Cardiac fibroblast (primary cell): Measurements from ENCODE around the gene SULF2.

Experiments used
- DNase-seq, 2 donors: peaks; one replicate each; pipeline versions ENCODE4 v3.0.0 to v3.0.0-alpha.2; 2010; ENCODE audit warnings: low read depth in 2 of 2
- H3K4me3 ChIP-seq, 2 donors: replicated peaks in 1 of 2; 1 replicate in 1 of 2; 2 replicates in 1 of 2; pipeline ENCODE4 v1.5.1; 2011; ENCODE audit warnings: low read depth in 2 of 2, low read length in 2 of 2, mild to moderate bottlenecking in 2 of 2, moderate library complexity in 1 of 2
- TF ChIP-seq, protein P1 (sequence below): IDR thresholded peaks from one replicate; pipeline ENCODE4 v1.5.1; 2011; ENCODE audit warnings: low read depth, mild to moderate bottlenecking, low read length, inconsistent platforms

Gene SULF2

DNA sequence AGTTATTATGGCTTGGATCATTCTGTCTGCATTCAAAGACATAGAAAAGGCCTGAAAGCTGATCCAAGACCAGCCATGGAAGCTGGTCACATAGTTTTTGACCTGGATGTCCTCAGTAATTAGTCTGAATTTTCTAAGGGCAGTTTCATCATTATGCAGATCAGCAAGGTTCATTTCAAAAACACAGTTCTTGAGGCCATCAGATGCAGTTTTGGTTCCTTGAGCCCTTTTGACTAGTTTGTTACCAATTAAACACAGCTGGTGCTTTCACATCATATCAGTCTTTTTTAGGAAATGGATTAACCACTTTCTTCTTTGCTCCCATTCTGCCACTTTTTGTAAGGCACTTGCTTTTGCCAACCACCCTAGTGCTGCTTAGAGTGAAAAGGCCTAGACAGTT is 154.2 kb downstream of the SULF2 start:
- no peak for DNase-seq
- H3K4me3 ChIP-seq = no peak overlapping the region
- TF ChIP-seq, protein P1, sequence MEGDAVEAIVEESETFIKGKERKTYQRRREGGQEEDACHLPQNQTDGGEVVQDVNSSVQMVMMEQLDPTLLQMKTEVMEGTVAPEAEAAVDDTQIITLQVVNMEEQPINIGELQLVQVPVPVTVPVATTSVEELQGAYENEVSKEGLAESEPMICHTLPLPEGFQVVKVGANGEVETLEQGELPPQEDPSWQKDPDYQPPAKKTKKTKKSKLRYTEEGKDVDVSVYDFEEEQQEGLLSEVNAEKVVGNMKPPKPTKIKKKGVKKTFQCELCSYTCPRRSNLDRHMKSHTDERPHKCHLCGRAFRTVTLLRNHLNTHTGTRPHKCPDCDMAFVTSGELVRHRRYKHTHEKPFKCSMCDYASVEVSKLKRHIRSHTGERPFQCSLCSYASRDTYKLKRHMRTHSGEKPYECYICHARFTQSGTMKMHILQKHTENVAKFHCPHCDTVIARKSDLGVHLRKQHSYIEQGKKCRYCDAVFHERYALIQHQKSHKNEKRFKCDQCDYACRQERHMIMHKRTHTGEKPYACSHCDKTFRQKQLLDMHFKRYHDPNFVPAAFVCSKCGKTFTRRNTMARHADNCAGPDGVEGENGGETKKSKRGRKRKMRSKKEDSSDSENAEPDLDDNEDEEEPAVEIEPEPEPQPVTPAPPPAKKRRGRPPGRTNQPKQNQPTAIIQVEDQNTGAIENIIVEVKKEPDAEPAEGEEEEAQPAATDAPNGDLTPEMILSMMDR = no peak

DNA sequence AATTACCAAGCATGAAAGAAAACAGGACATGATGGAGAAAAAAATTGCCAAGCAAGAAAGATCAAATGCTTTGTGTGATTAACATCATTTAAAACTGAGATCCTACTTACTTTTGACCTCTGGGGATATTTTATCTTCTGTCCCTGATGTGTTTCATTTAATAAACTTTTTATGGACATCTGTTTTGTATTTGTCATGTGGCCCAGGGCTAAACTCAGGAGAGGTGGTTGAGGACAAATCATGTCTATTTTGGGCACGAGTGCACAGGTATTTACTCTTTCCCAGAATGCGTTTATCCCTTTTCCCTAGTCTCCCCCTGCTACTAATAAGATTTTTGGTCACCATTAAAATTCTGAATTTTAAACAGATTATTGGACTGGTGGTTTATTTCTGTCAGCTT is 155.4 kb downstream of the SULF2 start:
- no peak for DNase-seq

DNA sequence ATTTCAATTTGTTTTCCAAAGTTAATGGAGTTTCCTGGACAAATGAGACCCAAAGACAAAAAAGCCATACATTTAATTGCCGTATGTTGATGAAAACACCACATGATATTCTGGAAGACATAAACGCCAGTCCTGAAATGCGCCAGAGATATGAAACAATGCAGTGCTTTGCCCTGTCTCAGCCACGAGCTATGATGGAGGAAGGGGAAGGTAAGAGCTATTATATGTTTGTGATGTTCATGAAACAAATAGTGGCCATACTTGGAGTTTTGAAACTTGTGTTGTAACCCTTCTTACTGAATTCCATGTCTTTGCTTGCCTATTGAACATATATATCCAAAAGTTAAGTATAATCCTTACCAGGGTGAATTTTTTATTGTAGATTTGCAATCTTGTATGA is 157.7 kb downstream of the SULF2 start:
- DNase-seq = no peak
- TF ChIP-seq, protein P1 = no peak
- H3K4me3 ChIP-seq = no peak overlapping the region

More for the DNA sequence above, 155.4 kb downstream of the SULF2 start:
- H3K4me3 ChIP-seq = no peak overlapping the region
- TF ChIP-seq, protein P1 = no peak

DNA sequence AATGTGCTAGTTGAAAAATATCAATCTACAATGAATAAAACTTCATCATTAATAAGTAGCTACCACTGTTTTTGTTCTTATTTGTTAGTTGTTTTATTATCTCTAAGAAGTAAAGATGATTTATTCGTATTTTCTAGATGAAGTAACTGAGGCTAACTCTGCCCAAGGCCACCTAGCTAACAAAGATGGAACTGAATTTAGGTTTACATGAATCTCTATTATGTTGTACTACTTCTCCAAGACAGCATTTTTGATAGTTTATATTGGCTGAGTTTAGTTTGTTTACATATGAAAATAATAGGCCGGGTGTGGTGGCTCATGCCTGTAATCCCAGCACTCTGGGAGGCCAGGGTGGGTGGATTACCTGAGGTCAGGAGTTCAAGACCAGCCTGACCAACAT is 162.1 kb downstream of the SULF2 start:
- TF ChIP-seq, protein P1 = peak; percentile 12
- no peak overlapping the region for H3K4me3 ChIP-seq
- peak in 1 of 2 donors; percentile 13 for DNase-seq

DNA sequence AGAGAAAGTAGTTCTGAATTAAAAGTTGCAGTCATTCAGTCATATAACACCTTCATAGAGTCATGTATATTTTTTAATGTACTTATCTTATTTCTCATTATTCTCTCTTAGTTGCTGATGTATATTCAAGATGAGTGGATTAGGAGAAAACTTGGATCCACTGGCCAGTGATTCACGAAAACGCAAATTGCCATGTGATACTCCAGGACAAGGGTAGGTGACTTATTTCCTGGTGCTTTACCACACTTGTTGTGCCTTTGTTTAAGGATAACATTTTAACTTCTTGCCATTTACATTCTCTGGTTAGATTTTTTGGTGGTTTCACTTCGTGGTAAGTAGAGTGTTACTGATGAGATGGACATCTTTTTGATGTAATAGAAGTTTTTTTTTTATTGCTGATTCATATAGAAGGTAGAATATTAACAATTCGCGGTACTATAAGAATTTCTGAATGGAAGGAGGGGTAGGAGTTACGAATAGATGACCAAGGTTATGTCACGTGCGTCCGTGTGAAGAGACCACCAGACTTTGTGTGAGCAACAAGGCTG is 163.1 kb downstream of the SULF2 start:
- TF ChIP-seq, protein P1 = no peak
- no peak overlapping the region for H3K4me3 ChIP-seq
- DNase-seq = peak in 1 of 2 donors; percentile 49

DNA sequence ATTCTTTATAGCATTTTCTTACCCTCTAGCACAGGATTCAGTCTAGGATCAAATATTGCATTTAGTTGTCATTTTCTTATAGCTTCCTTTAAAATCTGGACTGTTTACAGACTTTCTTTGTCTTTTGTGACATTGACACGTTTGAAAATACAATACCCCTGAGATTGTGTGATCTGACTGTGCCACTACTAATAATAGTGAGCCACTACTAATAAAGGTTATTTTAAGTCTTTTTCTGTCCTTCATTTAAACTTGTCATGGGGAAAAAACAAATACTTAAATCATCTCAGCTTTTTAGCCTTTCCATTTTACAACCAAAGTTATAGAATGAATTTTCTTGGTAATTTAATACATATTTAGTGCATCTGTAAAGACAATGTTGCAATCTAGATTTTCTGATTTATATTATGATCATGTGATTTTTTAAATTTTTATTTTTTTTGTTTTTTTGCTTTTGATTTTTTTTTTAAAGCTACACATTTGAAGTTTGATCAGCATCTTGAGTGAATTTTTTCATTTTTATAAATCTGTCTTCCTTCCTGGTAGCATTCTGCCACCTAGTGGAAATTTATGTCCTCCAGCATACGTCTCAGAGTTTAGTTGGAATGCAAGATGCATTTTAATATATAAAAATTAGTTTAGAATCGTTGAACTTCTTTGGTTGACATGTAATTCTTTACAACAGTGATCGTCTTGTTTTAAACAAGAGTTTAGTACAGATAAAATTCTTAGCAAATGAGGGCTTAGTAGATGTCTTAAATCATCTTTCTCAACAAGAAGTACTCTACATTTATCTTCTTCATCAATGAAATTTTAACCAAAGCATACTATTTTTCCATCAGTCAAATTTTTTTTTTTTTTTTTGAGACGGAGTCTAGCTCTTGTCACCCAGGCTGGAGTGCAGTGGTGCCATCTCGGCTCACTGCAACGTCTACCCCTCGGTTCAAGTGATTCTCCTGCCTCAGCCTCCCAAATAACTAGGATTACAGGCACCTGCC is 164.2 kb downstream of the SULF2 start:
- TF ChIP-seq, protein P1 = peak; percentile 72
- peak; percentile 86 for DNase-seq
- H3K4me3 ChIP-seq = no peak overlapping the region
